Stimulated activated CD4-positive, alpha-beta T cell treated with anti-CD3 and anti-CD28 coated beads, TNF-alpha, amount 100 ng/mL, for 24 hours (primary cell): ENCODE data around the gene HNF1B.

Source experiments
- DNase-seq, 3 experiments: peaks; one replicate each; pipeline ENCODE4 v3.0.0-alpha.2; 2020; ENCODE audit warnings: low read depth in 3 of 3

The HNF1B gene

GRCh38 chr17:37671824-37672547, 72.9 kb downstream of the HNF1B start:
- no peak for DNase-seq

DNA sequence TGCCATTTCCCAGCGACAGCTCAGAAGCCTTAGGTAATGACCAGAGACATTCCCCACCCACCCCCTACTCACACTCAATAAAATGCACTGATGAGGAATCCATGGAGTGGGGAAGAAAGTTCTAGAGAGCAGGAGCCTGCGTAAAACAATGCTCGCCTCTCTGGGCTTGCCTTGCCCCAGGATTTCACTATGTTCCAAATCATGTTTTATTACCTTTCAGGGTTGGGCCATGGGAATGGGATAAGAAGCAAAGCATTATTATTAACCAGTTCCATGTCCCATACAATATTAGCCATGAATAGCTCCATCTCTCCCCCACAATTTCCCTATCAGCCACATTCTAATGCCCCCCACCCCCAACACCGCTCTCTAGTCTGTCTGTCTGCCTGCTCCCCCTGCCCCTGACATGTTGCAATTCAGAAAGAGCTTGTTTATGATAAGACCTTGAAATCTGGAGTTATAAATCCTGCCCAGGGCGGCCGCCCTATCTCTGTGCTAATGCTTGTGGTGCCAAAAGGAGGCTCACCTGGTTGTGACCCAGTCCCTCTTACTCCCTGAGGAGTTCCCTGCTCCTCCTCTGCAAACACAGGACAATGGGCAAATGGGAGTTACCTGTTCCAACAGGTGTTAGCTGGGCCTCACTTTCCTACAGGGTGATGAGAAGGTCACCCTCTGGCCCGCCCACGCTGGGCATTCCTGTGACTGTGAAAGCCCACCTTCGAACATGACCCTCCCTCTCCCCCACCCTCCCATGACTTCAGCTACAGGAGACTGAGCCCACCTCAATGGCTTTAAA, 73.6 kb downstream of the HNF1B start:
- no peak for DNase-seq

DNA sequence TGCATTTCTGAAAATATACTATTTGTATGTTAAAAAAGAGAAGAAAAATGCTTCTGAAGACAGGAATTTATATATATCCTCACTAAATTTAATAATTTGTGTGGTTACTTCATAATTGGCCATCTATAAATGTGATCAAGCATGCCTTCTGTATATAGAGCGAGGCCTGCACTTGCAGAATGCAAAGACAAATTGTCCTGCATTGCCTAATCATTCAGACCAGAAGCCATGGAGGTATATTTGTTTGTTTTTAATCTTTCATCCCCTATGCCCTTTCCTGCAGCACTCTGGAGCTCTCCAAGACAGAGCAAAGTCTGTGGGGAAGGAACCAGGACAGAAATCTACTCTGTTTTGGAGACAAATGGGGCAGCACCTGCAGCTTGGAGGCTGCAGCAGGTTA, 77.8 kb downstream of the HNF1B start:
- DNase-seq, result no peak

DNA sequence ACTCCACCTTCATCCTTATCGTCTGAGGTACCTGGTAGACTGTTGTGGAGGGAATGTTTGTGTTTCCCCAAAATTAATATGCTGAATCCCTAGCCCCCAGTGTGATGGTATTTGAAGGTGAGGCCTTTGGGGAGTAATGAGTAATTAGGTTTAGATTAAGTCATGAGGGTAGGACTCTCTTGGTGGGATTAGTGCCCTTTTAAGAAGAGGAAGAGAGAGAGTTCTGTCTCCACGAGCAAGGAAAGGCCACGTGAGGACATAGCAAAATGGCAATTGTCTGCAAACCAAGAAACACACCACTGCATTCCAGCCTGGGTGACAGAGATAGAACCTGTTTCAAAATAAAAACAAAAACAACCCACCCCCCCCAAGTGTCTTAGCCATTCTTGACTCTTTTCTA, 80.6 kb downstream of the HNF1B start:
- no peak for DNase-seq

GRCh38 chr17:37662353-37662752, 82.5 kb downstream of the HNF1B start:
- DNase-seq, result no peak

DNA sequence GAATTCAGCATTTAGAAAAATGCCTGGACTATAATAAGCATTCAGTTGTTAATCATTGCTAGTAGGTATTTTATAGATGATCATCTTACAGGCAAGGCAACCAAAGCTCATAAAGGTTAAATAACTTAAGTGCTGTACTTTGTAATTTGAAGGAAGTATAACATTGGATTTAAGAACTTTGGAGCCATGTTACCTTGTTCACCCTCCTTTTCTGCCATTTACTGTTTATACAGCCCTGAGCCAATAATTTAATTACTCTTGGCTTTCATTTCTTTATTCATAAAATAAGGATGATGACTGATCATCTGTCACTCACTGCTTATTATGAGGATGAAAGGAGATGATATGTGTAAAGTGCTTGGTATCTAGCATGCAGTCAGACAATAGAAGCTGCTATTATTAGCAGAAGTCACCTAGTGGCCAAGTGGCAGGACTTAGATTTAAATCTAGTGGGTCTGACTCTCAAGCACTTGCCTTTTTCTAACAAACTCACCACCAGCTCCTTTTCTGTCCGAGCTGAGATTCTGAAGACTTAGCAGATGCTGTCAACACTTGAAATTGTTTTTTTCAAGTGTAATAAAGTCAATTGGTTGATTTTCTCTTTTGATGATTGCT, 83.4 kb downstream of the HNF1B start:
- DNase-seq, result no peak

DNA sequence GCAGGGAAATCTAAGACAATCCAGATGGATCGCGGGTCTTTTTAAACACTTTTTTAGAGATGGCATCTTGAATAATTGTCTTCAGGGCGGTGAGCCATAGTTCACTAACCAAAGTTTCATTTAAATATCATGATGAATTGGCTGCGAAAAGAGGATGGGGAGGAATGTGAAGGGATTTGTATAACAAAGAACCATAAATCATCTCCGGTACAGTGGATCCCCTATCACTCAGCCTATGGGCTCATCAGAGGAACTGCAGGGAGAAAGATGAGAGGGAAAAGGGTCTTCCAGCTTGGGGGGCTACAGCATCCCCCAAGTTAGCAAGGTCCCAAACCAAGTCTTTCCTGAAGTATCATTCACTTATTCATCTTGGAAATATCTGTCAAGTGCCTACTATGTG, 84.9 kb downstream of the HNF1B start:
- no peak for DNase-seq

DNA sequence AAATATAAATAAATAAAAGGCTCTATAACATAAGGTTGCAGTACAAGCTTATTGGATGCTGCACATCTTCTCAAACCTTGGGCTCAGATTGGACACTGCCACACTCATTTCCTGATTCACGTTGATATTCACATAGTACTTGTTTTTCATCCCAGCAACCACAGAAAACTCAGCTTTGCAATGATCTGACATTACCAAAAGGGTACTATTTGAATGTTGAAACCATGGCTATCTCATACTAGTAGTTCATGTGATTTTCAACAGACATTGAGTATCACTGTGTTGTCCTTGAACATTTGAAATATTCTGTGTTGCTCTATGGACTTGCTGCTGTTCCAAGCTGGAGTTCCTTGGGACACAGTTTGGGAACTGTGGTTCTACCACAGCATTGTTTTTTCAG, 87.7 kb downstream of the HNF1B start:
- no peak for DNase-seq

GRCh38 chr17:37651849-37652248, 93.0 kb downstream of the HNF1B start:
- no peak for DNase-seq

GRCh38 chr17:37650419-37651003, 94.3 kb downstream of the HNF1B start:
- no peak for DNase-seq

- DNase-seq, result no peak
These were observed 96.3 kb downstream of the HNF1B start for GRCh38 chr17:37648555-37648954.

- no peak for DNase-seq
These were observed 97.0 kb downstream of the HNF1B start for GRCh38 chr17:37647856-37648255.

GRCh38 chr17:37643869-37644268, 101.0 kb downstream of the HNF1B start:
- DNase-seq, result no peak

DNA sequence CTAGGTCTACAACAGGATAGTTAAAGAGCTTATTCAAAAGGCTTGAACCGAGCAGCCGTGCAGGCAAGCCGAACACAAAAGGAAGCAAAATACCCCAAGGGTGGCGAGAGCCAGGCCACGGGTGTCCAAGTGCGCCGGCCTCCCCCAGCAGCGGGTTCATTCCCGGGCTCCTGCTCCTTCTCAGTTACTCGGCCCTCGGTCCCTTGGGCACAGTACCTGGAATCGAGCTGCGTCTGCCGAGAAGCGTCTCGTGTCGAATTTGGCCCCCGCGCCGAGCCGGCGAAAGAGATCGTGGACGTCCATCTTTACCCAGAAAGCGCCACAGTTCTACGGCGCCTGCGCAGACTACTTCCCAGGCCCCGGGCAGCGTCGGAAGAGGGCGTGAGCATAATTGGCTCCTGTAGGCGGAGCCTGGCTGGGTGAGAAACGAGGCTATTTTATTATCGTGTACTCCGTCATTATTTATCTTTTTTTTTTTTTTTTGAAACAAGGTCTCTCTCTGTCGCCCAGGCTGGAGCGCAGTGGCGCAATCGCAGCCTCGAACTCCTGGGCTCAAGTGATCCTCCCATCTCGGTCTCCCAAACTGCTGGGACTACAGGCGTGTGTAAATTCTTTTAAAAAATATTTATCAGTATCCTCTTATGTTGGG, 101.6 kb downstream of the HNF1B start, which contains the start of gene DDX52:
DDX52 (minus strand) TSS at position 329 of the 649 bp plus-strand sequence; CDS start at position 303, 26 bp downstream.
- peak; percentile 72 to 87 (median 74) for DNase-seq

- DNase-seq, result no peak
These were observed 102.2 kb downstream of the HNF1B start for GRCh38 chr17:37642681-37643080.

GRCh38 chr17:37640015-37640414, 104.8 kb downstream of the HNF1B start:
- no peak for DNase-seq

- DNase-seq, result no peak
These were observed 106.9 kb downstream of the HNF1B start for GRCh38 chr17:37637956-37638355.
